ENCODE measurements around the gene HOXB9. TPM values are rescaled to one million over a fixed set of nuclear protein-coding genes. Genes with fewer than 3 reads are reported as not detected.
A peak's percentile ranks its signal among the peaks of the same experiment; 100 is the strongest.

The HOXB9 gene
- total RNA-seq, 4 donors from 2014 or later, result not detected

- Histone ChIP-seq H3K4me3 (peak overlapping the region in 1 of 4 donors; percentile 38), H3K27ac (no peak overlapping the region), H3K9me3 (no peaks in the 10 kb centered on the region), H3K36me3 (no peaks in the 10 kb centered on the region), H3K4me1 (no peaks in the 10 kb centered on the region), H3K27me3 (peaks cover 77 to 87% (median 86%) of the 10 kb centered on the region in 3 donors)
- ATAC-seq (no peak), DNase-seq (no peak)
- in situ Hi-C loops (cut with MboI; ENCODE audit: low sequenced_read_pairs in 4 of 4) (loop anchor here in 1 of 4 donors (25.0 kb wide), 1 partner anchor 91 kb away; the partner anchor contains the start of gene HOXB13), intact Hi-C loops (cut with DNase I; ENCODE audit: low total_unique reads) (no loop called here)
- TF ChIP-seq POLR2A (IDR thresholded peaks at IDR 0.05), result no peak
- TF ChIP-seq CTCF (IDR thresholded peaks at IDR 0.05 in 4 of 5, conservative IDR thresholded peaks at IDR 0.05 in 1 of 5), result no peak
Observed at GRCh38 chr17:48646183-48647102, 20.3 kb upstream of the HOXB9 start.

GRCh38 chr17:48645639-48646182 lies 19.6 kb upstream of the HOXB9 start:
- DNase-seq, result no peak
- no peaks in the 10 kb centered on the region for H3K36me3 ChIP-seq
- H3K4me3 ChIP-seq, result no peak overlapping the region
- in situ Hi-C loops (cut with MboI; ENCODE audit: low sequenced_read_pairs in 4 of 4), result loop anchor here in 1 of 4 donors (25.0 kb wide), 1 partner anchor 92 kb away; the partner anchor contains the start of gene HOXB13
- H3K27me3 ChIP-seq, result peaks cover 80 to 94% (median 94%) of the 10 kb centered on the region in 3 donors
- ATAC-seq, result no peak
- H3K27ac ChIP-seq, result no peak overlapping the region
- TF ChIP-seq POLR2A (IDR thresholded peaks at IDR 0.05) (no peak), CTCF (IDR thresholded peaks at IDR 0.05 in 4 of 5, conservative IDR thresholded peaks at IDR 0.05 in 1 of 5) (no peak)
- H3K4me1 ChIP-seq, result no peaks in the 10 kb centered on the region
- intact Hi-C loops (cut with DNase I; ENCODE audit: low total_unique reads), result no loop called here
- H3K9me3 ChIP-seq, result no peaks in the 10 kb centered on the region

GRCh38 chr17:48644910-48645557 lies 18.9 kb upstream of the HOXB9 start:
- H3K36me3 ChIP-seq, result no peaks in the 10 kb centered on the region
- H3K9me3 ChIP-seq, result no peaks in the 10 kb centered on the region
- H3K27ac ChIP-seq, result no peak overlapping the region
- H3K27me3 ChIP-seq, result peaks cover 77 to 95% (median 94%) of the 10 kb centered on the region in 3 donors
- intact Hi-C loops (cut with DNase I; ENCODE audit: low total_unique reads) (no loop called here), in situ Hi-C loops (cut with MboI; ENCODE audit: low sequenced_read_pairs in 4 of 4) (loop anchor here in 1 of 4 donors (25.0 kb wide), 1 partner anchor 92 kb away; the partner anchor contains the start of gene HOXB13)
- no peak for DNase-seq
- ATAC-seq, result no peak
- H3K4me3 ChIP-seq, result no peak overlapping the region
- TF ChIP-seq POLR2A (IDR thresholded peaks at IDR 0.05) (no peak), CTCF (IDR thresholded peaks at IDR 0.05 in 4 of 5, conservative IDR thresholded peaks at IDR 0.05 in 1 of 5) (no peak)
- no peaks in the 10 kb centered on the region for H3K4me1 ChIP-seq

- no peak for TF ChIP-seq CTCF (IDR thresholded peaks at IDR 0.05 in 4 of 5, conservative IDR thresholded peaks at IDR 0.05 in 1 of 5)
- no peak for TF ChIP-seq POLR2A (IDR thresholded peaks at IDR 0.05)
- in situ Hi-C loops (cut with MboI; ENCODE audit: low sequenced_read_pairs in 4 of 4) (loop anchor here in 1 of 4 donors (25.0 kb wide), 1 partner anchor 93 kb away; the partner anchor contains the start of gene HOXB13), intact Hi-C loops (cut with DNase I; ENCODE audit: low total_unique reads) (no loop called here)
- ATAC-seq (no peak), DNase-seq (no peak)
- no peaks in the 10 kb centered on the region for H3K36me3 ChIP-seq
- no peak overlapping the region for H3K27ac ChIP-seq
- H3K27me3 ChIP-seq, result peaks cover 75 to 97% (median 96%) of the 10 kb centered on the region in 3 donors
- H3K4me3 ChIP-seq, result no peak overlapping the region
- H3K9me3 ChIP-seq, result no peaks in the 10 kb centered on the region
- no peaks in the 10 kb centered on the region for H3K4me1 ChIP-seq
Observed at GRCh38 chr17:48644159-48644558, 18.0 kb upstream of the HOXB9 start.

All from gastrocnemius medialis (tissue), 4 donors.